GOT3 (cell line): ENCODE data around the gene XKR8.

ENCODE experiments used
- DNase-seq: peaks from one replicate; lab custom pipeline; 2025; ENCODE audit warnings: mixed read lengths; lab: John Stamatoyannopoulos, UW

Gene XKR8

DNA sequence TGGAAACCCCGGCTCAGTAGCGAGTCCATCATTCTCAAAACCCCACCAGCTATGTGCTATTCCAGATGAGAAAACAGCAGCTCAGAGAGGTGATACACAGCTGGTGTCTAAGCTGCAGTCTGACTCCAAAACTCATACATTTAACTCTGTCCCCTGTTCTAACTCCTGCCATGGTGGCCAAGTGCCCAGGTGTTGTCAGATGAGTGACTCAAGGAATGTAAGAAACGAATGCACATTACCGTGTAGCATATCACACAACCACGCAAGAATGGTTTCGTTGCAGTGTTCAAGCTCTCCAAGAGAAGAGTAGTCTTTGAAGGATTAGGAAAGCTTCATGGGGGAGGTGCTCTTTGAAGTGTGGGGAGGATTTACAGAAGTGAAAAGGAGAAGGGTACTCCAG is 4.7 kb upstream of the XKR8 start:
- DNase-seq: no peak

DNA sequence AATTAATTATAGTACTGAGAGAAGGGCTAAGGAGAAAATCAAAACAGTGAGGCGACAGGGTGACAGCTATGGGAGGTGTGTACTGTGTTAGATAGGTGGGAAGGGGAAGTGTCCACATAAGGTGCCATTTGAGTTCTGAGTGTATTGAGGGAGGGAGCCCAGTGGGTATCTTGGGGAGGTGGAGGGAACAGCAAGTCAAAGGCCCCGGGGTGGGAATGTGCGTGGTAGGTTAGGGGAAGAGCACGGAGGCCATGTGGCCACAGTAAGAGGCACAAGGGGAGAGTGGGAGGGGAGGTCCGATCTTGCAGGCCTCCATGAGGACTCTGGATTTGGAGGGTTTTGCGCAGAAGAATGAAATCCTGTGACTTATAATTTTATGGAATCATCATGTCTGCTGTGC is 3.0 kb upstream of the XKR8 start:
- DNase-seq: no peak

DNA sequence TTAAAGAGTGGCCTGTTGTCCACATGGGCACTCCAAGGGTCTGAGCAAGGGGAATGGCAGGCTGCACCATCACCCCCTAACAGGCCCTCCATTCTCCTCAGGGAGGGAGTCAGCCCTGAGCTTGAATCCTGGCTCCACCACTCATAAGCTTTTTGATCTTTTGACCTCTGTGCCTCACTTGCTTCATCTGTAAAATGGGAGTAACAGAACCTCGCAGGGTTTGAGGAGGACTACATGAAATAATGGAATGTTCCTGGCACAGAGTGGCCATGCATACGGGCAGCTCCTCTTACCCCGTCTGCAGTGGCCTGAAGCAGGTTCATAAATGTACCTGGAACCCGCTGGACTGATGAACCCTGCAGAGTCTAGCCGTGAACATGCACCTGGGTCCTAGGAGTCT is 2.1 kb upstream of the XKR8 start:
- DNase-seq: no peak

DNA sequence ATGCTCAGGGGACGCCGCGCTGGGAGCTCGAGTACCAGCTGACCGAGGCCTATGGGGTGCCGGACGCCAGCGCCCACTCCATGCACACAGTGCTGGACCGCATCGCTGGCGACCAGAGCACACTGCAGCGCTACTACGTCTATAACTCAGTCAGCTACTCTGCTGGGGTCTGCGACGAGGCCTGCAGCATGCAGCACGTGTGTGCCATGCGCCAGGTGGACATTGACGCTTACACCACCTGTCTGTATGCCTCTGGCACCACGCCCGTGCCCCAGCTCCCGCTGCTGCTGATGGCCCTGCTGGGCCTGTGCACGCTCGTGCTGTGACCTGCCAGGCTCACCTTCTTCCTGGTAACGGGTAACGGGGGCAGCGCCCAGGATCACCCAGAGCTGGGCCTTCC is 1.3 kb upstream of the XKR8 start:
- DNase-seq: no peak

DNA sequence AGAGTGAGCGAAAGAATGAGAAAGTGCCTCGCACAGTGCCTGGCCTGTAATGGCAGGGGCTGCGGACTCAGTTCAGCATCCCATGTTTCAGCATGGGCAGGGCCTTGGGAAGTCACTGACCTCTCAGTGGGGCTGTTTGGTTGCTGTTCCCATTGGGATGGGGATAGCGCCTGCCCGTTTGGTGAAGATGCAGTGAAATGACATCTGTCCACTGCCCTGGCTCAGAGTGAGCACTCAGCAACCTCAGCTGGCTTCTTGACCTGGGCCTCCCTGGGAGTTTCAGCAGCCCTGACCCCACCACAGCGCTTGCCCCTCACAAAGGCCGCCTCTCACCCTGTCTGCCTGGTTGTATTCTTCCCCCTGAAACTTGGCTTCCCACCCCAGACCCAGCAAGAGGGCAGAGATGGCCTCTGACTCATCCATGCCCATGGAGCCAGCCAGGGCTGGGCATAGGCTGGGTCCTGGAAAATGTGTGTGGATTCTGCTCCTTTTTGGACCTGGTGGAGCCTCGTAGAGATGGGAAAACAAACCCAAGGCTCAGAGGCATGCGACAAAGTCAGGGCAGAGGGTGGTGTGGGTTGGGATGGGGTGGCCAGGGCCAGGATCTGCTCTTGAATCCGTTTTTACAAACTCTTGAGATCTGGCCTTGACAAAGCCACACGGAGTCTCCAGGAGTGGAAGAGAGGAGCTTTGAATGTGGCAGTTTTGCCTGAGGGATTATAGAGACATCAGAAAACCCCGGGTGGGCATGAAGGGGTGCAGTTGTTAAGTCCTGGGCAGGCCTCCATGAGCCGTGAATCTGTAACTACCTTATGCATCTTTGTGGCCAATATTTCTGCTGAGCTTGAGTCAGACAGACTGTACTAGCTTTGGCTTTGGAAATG is 1.2 kb downstream of the XKR8 start:
- DNase-seq: no peak

DNA sequence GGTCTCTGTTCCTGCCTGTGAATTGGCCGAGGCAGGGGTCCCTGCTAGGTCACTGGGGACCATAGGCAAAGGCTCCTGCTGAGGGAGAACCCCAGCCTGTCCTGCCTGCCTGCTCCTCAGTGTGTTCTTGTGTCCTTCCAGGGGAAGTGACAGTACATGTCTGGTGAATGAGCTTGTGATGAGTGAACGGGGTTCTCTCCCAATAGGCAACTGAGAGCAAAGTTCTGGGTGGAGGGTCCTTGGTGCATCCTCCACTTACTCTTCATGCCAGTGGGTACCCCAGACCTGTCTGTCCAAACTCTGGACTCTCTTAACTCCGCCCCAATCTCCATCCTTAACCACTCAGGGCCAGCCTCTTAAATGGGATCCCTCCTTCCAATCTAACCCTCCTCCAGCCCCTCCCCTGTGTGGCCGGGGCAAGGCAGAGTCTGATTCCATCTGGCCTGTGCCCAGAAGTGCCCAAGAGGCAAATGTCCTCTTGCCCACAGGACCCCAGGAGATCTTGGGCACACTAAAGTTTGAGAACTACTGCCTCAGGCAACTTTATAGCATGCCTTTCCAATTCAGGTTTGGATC is 2.0 kb downstream of the XKR8 start:
- DNase-seq: no peak

DNA sequence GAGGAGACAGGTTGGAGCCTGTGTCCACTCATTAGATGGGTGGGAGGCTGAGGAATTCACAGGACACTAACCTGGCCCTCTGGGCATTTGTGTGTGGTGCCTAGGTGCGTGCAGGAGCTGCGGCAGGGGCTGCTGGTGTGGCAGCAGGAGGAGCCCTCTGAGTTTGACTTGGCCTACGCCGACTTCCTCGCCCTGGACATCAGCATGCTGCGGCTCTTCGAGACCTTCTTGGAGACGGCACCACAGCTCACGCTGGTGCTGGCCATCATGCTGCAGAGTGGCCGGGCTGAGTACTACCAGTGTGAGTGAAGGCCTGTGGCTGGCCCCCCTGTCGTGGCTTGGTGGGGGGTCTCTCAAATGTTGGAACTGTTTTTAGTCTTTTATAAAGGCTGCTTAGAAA is 3.6 kb downstream of the XKR8 start:
- DNase-seq: no peak

DNA sequence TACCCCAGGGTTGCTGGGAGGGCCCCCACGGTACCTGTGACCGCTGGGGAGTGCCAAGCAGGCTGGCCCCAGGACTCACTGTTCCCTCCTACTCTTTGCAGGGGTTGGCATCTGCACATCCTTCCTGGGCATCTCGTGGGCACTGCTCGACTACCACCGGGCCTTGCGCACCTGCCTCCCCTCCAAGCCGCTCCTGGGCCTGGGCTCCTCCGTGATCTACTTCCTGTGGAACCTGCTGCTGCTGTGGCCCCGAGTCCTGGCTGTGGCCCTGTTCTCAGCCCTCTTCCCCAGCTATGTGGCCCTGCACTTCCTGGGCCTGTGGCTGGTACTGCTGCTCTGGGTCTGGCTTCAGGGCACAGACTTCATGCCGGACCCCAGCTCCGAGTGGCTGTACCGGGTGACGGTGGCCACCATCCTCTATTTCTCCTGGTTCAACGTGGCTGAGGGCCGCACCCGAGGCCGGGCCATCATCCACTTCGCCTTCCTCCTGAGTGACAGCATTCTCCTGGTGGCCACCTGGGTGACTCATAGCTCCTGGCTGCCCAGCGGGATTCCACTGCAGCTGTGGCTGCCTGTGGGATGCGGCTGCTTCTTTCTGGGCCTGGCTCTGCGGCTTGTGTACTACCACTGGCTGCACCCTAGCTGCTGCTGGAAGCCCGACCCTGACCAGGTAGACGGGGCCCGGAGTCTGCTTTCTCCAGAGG is 6.8 kb downstream of the XKR8 start:
- DNase-seq: no peak

DNA sequence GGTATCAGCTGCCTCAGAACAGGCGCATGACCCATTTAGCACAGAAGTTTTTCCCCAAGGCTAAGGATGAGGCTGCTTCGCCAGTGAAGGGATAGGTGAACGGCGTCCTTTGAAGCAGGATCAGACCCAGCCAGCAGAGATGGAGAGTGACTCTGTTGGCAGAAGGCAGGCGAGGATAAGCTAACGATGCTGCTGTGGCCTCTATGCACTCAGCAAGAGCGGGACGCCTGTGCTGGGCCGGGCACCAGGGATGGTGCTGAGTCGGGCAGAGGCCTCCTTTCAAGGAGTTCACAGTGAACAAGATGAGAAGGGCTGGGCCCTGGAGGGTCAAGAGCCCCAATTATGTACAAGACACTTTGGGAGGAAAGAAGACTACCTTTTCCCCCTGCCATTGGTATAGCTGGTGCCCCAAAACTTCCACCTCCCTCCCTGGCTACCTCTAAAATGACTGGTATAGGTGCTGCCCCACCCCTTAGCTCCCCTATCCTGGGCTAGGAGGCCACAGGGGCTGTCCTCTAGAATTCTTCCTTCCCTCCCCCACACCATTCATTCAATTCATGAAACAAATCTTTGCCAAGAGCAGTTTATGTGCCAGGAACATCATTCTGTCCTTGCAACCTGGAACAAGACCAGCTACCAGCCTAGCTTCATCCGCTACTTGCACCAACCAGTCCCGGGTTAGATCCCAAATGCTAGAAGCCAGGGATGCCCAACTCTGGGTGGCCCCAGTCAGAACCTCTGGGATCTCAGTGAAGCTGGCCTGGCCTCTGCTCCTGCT is 7.5 kb downstream of the XKR8 start:
- DNase-seq: no peak

DNA sequence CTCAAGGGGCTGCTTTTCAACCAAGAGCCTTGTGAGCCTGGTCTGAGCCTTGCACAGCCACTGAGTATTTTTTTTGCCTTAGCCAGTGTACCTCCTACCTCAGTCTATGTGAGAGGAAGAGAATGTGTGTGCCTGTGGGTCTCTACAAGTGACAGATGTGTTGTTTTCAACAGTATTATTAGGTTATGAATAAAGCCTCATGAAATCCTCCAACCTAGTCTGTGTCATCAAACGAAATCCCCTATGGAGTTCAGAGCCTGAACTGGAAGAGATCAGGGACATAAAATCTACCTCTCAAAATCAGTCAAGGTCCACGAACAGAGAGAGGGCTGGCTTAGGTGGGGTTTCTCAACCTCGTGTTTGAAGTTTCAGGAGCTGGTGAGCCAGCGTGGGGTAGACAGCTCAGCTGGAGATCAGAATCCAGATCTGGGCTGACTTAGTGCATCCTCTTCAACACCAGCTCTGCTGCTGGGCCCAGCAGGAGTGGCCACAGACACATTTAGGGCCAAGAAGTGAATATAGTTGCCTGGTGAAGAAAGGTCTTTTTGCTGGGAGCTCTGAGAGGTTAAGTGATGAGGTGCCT is 8.2 kb downstream of the XKR8 start:
- DNase-seq: no peak

DNA sequence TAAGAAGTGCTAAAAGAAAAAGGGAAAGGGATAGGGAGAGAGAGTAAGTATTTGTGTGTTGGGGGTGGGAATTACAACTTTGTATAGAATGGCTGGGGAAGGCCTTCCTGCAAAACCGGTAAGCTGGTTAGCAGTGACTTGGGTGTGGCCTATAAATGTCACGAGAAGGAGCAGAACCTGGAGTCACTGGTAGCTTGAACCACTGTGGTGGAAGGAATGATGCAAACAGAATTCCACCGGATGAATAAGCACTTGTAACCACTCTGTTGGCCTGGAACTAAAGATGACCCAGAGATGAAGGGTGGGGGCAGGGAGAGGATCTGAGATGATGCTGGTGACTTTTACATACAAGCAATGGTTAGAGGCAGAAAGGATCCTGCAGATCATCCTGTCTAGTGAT is 8.9 kb downstream of the XKR8 start:
- no peak for DNase-seq

DNA sequence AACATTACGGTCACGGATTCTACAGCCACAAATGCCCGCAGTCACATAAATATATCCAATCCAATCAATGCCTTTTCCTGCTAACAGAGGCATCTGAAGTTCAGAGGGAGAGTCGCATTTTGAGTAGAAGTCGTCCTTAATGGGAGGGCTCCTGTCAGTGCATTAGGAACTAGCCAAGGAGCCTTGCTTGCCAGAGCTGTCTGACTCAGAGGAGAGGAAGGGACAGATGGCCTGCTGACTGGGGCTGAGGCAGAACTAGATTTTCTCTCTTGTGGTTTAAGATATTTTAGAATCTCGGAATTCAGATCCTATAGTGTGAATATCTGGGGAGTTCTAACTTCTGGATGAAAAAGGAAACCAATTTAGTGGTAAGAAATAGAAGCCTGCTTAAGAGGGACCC is 10.6 kb downstream of the XKR8 start:
- no peak for DNase-seq

DNA sequence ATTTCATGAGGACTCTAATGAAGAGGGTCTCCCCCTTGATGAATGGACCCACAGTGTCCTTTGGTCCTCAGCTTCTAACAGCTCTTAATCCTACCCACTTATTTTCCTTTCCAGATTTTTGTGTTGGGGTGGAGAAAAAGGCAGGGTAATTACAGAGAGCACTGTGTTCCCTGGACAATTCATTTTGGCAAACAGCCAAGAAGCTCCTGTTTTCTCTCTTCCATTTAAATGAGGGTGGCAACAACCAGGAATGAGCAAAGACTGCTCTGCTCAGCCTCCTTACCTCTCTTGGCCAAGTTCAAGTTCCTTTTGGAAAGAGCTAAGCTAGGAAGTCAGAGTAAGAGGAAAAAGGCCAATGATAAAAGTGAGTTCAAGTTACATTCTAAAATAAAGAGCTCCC is 11.9 kb downstream of the XKR8 start:
- DNase-seq: no peak

DNA sequence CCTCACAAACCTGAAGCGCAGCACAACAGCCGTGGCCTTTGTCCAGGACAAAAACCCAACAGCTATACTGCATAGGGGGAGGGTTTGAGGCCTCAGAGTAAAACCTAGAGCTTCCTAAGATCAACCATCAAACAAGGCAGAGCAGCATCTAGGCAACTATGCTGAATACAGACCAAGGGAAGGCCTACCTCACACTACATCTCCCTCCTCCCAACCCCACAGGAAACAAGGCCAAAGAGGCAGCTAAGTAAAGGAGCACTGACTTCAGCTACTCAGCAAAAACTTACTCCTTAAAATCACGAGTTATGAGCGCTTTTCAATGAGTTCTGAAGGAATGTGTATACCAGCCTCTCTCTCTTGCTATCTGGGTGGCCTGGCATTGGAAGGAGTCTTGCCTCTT is 12.4 kb downstream of the XKR8 start:
- no peak for DNase-seq

DNA sequence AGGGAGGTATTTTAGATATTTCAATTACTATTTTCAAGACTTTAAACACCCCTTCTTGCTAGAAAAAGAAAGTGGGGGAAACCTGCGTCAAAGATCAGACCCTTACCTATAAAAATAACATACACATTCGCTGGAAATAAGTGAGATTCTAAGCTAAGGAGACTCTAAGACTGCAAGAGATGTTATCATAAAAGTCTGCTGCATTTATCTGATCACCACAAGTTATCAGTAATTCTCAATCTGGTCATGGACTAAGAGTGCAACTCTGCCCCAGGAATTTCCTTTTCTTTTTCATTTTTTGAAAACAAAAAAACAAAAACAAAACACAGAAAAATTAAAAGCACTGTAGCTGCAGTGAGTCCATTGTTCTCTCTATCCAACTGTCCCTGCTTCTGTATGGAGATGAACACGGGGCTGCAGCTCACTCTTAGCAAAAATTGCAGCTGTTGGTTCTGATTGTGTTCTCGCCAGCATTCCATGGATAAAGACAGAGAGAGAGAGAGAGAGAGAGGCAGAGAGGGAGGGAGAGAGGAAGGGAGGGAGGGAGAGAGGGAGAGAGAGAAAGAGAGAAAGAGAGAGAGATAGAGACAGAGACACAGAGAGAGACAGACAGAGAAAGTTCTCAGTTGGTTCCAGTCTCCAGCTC is 14.1 kb downstream of the XKR8 start:
- DNase-seq: no peak

DNA sequence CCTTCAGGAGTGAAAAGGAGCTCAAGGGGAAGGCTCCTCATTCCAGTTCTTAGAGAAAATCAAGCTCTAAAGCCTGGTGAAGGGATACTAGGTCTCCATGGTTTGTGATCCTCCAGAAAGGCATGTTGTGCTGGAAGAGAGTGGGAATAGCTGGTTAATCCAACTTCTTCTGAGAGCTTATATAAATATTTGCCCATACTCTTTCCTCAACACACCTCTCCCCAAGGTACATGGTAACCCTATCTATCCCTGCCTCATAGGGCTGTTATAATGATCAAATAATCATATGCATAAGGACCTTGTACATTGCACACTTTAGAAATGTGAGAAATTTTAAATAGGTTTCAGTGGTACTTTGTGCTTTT is 14.6 kb downstream of the XKR8 start:
- DNase-seq: no peak

DNA sequence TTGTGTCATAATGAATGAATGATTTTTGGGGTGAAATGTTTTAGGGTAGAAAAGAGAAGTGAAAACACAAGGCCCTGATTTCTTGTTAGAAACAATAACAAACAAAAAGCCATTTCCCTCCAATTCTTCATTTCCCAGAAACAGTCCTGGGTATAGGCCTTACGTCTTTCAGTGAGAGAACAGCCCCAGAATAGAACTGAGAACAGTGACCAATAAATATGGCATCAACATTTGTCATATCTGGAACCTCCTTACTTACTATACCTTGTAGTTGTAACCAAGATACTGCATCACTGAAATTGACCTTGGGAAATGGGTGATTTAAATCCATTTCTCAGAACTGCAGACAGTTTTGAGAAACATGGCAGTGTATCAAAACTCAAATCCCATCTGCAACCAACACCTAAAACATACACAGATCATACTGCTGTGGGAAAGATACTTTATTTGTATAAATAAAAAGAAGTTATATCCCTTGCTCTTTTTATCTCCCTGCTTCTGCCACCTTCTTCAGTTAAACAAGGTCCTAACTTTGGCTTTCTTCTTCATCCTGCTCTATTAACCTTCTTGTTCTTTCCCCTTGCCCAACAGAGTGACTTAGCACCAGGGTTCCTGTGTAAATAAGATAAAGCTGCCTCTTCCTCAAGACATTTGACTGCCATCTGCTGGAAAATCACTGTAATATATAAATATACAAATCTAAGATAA is 19.5 kb downstream of the XKR8 start:
- no peak for DNase-seq

DNA sequence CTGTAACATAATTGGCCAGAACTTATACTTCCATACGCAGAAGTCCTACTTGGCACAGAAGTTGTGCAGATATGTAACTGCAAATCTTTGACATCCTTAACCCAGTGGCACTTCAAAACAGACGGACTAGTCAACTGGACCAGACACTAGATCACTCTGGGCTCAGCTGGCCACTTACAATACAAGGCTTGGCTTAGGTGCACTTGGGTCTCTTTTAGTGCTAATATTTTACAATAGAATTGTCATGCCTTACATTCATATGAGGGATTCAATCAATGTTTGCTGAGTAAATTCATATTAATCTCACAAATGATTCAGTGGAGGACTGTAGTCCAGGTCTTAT is 20.1 kb downstream of the XKR8 start:
- DNase-seq: no peak

DNA sequence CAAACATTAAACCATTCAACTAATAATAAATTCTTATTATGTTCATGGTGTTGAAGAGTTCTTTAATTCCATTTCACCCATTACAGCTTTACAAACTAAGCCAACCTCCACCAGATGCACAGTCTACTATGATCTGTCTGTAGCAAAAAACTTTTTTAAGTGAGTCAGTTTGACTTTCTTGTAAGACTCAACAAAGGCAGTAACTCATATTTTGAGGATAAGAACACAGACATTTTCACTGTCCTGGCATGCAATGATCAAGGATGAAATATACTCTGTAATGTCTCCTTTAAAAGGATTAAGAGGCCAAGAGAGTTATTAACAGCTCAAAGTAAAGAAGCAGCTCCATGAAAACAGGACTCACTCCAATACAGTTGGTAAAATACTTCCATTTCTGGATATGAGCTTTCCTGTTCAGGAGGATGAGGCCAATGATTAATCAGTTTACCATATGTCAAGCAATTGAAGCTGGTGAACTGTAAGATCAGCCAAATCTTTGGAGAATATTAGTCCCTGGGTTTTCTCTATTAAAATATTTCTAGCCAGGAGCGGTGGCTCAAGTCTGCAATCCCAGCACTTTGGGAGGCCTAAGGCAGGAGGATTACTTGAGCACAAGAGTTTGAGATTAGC is 20.6 kb downstream of the XKR8 start:
- DNase-seq: no peak

DNA sequence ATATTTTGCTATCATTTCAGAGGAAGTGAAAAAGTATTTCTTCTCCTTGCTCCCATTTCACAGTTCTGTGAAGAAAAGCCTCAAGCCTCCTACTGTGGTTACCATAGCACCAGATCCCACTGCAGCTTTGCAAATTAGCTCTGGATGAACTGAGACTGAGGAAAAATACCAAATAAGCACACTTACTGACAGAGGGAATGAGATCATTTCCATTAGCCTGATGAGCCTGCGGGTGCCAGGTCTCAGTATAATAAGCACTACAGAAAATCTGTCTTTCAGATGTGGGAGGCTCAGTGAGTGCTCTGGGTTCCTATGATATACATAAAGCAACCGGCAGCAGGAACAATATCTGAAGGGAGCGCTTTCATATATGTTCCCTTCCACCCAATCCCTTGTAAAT is 21.4 kb downstream of the XKR8 start:
- no peak for DNase-seq
